ENCODE results near the gene CELF2. TPM values are rescaled to one million over a fixed set of nuclear protein-coding genes. Genes with fewer than 3 reads are reported as not detected.

Gene CELF2
- total RNA-seq, 1 donor from 2014 or later: 31.8 TPM

- Histone ChIP-seq H3K4me3 (ENCODE audit: low read length in 3 of 3) (no peak overlapping the region), H3K9ac (ENCODE audit: low read depth in 1 of 3, low read length in 3 of 3) (no peak overlapping the region), H3K27me3 (ENCODE audit: control insufficient read depth in 3 of 3, insufficient read depth in 3 of 3, low read length in 3 of 3) (no peaks in the 10 kb centered on the region), H3K36me3 (ENCODE audit: control insufficient read depth in 3 of 3, insufficient read depth in 3 of 3, low read length in 3 of 3) (no peaks in the 10 kb centered on the region), H3K4me1 (ENCODE audit: control insufficient read depth in 3 of 3, insufficient read depth in 3 of 3, low read length in 3 of 3) (peaks cover 0 to 14% (median 3%) of the 10 kb centered on the region in 3 donors), H3K27ac (ENCODE audit: low read depth, low read length) (no peak overlapping the region), H3K9me3 (ENCODE audit: control insufficient read depth in 3 of 3, low read length in 3 of 3) (no peaks in the 10 kb centered on the region)
Observed at GRCh38 chr10:11087372-11087771, 69.7 kb downstream of the CELF2 start.

GRCh38 chr10:11088709-11089108 is 71.0 kb downstream of the CELF2 start:
- Histone ChIP-seq H3K9ac (ENCODE audit: low read depth in 1 of 3, low read length in 3 of 3) (no peak overlapping the region), H3K4me3 (ENCODE audit: low read length in 3 of 3) (no peak overlapping the region), H3K27me3 (ENCODE audit: control insufficient read depth in 3 of 3, insufficient read depth in 3 of 3, low read length in 3 of 3) (no peaks in the 10 kb centered on the region), H3K4me1 (ENCODE audit: control insufficient read depth in 3 of 3, insufficient read depth in 3 of 3, low read length in 3 of 3) (peaks cover 0 to 10% (median 0%) of the 10 kb centered on the region in 3 donors), H3K9me3 (ENCODE audit: control insufficient read depth in 3 of 3, low read length in 3 of 3) (no peaks in the 10 kb centered on the region), H3K27ac (ENCODE audit: low read depth, low read length) (no peak overlapping the region), H3K36me3 (ENCODE audit: control insufficient read depth in 3 of 3, insufficient read depth in 3 of 3, low read length in 3 of 3) (no peaks in the 10 kb centered on the region)

DNA sequence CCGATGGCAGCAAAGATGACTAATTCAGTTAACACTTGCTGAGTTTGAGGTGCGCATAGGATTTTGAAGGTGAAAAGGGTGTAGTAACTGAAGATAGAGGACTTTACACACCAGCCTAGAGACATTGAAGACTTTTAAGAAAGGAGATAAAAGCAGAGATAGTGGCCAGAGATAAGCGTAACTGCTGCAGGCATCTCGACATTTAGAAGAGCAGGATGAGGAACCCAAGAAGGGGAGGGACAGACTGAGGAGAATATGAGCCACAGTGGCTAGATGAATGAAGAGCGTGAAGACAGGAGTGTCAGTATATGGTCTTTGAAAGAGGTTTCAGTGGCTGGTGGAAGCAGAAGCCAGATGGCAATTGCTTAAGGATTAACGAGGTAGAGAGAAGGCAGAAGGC is 71.6 kb downstream of the CELF2 start:
- Histone ChIP-seq H3K27ac (ENCODE audit: low read depth, low read length) (no peak overlapping the region), H3K4me1 (ENCODE audit: control insufficient read depth in 3 of 3, insufficient read depth in 3 of 3, low read length in 3 of 3) (peaks cover 0 to 10% (median 0%) of the 10 kb centered on the region in 3 donors)

GRCh38 chr10:11091517-11092102 is 73.9 kb downstream of the CELF2 start:
- no peaks in the 10 kb centered on the region for H3K36me3 ChIP-seq (ENCODE audit: control insufficient read depth in 3 of 3, insufficient read depth in 3 of 3, low read length in 3 of 3)
- no peak overlapping the region for H3K27ac ChIP-seq (ENCODE audit: low read depth, low read length)
- no peaks in the 10 kb centered on the region for H3K27me3 ChIP-seq (ENCODE audit: control insufficient read depth in 3 of 3, insufficient read depth in 3 of 3, low read length in 3 of 3)
- peaks cover 0 to 5% (median 0%) of the 10 kb centered on the region in 3 donors for H3K4me1 ChIP-seq (ENCODE audit: control insufficient read depth in 3 of 3, insufficient read depth in 3 of 3, low read length in 3 of 3)
- H3K4me3 ChIP-seq (ENCODE audit: low read length in 3 of 3): no peak overlapping the region
- no peak overlapping the region for H3K9ac ChIP-seq (ENCODE audit: low read depth in 1 of 3, low read length in 3 of 3)
- no peaks in the 10 kb centered on the region for H3K9me3 ChIP-seq (ENCODE audit: control insufficient read depth in 3 of 3, low read length in 3 of 3)

More for the DNA sequence above, 71.6 kb downstream of the CELF2 start:
- Histone ChIP-seq H3K36me3 (ENCODE audit: control insufficient read depth in 3 of 3, insufficient read depth in 3 of 3, low read length in 3 of 3) (no peaks in the 10 kb centered on the region), H3K27me3 (ENCODE audit: control insufficient read depth in 3 of 3, insufficient read depth in 3 of 3, low read length in 3 of 3) (no peaks in the 10 kb centered on the region), H3K9me3 (ENCODE audit: control insufficient read depth in 3 of 3, low read length in 3 of 3) (no peaks in the 10 kb centered on the region), H3K4me3 (ENCODE audit: low read length in 3 of 3) (no peak overlapping the region), H3K9ac (ENCODE audit: low read depth in 1 of 3, low read length in 3 of 3) (no peak overlapping the region)

DNA sequence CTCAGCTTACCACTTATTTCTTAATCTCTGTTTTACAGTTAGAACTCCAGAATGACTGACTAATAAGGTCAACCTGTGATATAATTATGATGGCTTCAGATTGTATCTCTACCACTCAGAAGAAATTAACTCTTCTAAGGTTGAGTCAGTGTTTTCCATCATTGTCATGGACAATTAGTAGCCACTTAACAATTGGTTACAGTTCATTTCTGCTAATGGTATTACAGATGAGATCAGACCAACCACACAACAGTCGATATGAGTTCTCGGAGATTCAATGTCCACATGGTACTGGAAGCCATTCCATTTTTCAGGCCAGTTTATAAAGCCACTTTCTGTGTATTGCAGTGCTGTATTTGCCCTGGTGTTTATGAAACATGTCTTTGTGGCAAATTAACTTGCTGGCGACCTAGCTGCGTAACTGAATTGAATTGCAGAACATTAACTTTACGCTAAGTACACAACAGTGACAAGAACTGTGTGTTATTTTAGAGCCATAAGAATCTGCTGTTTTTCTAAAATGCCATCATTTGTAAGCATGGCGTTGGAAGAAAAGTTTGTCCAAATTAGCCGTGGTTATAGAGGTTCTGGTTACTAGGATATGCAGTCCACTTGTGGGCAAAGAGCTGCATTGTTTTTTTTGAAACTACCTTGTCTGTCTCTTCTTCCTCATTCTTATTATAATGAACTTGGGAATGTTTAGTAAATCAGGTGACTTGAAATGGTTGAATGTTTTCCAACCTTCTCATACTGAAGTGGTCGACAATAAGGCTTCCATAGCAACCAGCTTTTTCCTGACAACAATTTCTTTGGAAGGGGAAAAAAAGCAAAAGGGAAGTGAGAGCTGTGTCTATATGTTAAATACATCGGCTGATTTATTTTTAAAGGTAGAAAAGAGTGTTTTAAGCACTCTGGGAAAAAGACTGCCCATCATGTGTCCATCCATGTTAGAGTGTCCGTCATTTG is 76.4 kb downstream of the CELF2 start:
- Histone ChIP-seq H3K4me1 (ENCODE audit: control insufficient read depth in 3 of 3, insufficient read depth in 3 of 3, low read length in 3 of 3) (peaks cover 9 to 17% (median 12%) of the 10 kb centered on the region in 3 donors), H3K36me3 (ENCODE audit: control insufficient read depth in 3 of 3, insufficient read depth in 3 of 3, low read length in 3 of 3) (no peaks in the 10 kb centered on the region), H3K27me3 (ENCODE audit: control insufficient read depth in 3 of 3, insufficient read depth in 3 of 3, low read length in 3 of 3) (no peaks in the 10 kb centered on the region), H3K9me3 (ENCODE audit: control insufficient read depth in 3 of 3, low read length in 3 of 3) (no peaks in the 10 kb centered on the region), H3K27ac (ENCODE audit: low read depth, low read length) (no peak overlapping the region), H3K9ac (ENCODE audit: low read depth in 1 of 3, low read length in 3 of 3) (no peak overlapping the region), H3K4me3 (ENCODE audit: low read length in 3 of 3) (no peak overlapping the region)

DNA sequence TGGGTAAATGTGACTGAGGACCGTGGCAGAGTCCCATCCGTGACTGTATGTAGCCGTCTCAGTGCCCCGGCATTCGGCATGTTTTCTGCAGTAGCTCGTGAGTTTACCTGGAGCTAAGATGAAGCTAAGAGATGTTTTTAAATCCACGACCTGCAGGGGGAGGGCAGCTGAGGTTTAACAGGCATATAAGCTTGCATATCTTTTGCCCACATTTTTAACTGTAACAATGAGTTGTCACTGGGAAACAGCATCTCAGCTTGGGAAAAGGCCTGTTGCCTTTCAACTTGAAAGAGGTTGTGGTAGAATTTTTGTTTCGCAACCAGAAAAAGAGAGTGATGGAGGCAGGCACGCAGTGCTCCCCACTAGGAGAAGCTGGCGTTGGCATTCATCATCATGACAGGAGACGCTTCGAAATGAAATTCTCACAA is 77.7 kb downstream of the CELF2 start:
- H3K9me3 ChIP-seq (ENCODE audit: control insufficient read depth in 3 of 3, low read length in 3 of 3): no peaks in the 10 kb centered on the region
- H3K27me3 ChIP-seq (ENCODE audit: control insufficient read depth in 3 of 3, insufficient read depth in 3 of 3, low read length in 3 of 3): no peaks in the 10 kb centered on the region
- no peak overlapping the region for H3K4me3 ChIP-seq (ENCODE audit: low read length in 3 of 3)
- H3K27ac ChIP-seq (ENCODE audit: low read depth, low read length): no peak overlapping the region
- peaks cover 9 to 17% (median 12%) of the 10 kb centered on the region in 3 donors for H3K4me1 ChIP-seq (ENCODE audit: control insufficient read depth in 3 of 3, insufficient read depth in 3 of 3, low read length in 3 of 3)
- no peaks in the 10 kb centered on the region for H3K36me3 ChIP-seq (ENCODE audit: control insufficient read depth in 3 of 3, insufficient read depth in 3 of 3, low read length in 3 of 3)
- no peak overlapping the region for H3K9ac ChIP-seq (ENCODE audit: low read depth in 1 of 3, low read length in 3 of 3)

DNA sequence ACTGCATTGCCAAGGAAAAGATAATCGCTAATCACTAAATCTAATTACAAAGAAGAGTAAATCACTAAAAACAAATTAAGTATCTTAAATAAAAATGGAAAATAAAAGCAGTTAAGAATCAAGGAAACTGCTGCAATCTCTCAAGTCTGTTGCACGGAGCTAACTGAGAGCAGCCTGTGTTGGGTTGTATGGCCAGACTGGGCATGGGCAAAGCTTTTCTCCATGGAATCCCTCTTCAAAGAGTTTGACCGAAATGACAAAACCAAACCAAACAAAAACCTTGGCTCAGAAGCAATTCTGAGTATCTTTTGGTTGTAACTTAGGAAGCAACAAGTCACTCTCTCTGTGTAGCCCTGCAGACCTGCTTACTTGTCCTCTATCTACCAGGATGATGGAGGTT is 78.8 kb downstream of the CELF2 start:
- Histone ChIP-seq H3K4me1 (ENCODE audit: control insufficient read depth in 3 of 3, insufficient read depth in 3 of 3, low read length in 3 of 3) (peaks cover 9 to 17% (median 12%) of the 10 kb centered on the region in 3 donors), H3K4me3 (ENCODE audit: low read length in 3 of 3) (no peak overlapping the region), H3K27ac (ENCODE audit: low read depth, low read length) (no peak overlapping the region), H3K36me3 (ENCODE audit: control insufficient read depth in 3 of 3, insufficient read depth in 3 of 3, low read length in 3 of 3) (no peaks in the 10 kb centered on the region), H3K9me3 (ENCODE audit: control insufficient read depth in 3 of 3, low read length in 3 of 3) (no peaks in the 10 kb centered on the region), H3K27me3 (ENCODE audit: control insufficient read depth in 3 of 3, insufficient read depth in 3 of 3, low read length in 3 of 3) (no peaks in the 10 kb centered on the region), H3K9ac (ENCODE audit: low read depth in 1 of 3, low read length in 3 of 3) (no peak overlapping the region)

DNA sequence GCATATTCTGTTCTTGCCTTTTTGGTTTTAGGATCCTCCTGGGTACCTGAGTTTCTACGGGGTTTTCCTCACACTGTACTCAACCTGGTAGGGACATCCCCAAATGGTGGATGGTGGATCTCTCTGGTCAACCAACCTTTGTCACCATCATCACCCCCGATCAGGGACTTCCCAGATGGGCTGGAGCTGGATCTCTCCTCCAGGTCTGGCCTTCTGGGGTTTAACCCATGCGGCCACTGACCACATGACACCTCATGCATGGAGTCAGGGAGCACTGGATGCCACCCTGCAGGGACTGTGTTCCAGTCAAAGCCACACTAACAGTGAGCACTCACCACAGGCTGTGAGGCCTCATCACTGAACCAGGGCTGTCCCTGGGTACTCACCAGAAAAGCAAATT is 80.0 kb downstream of the CELF2 start:
- Histone ChIP-seq H3K36me3 (ENCODE audit: control insufficient read depth in 3 of 3, insufficient read depth in 3 of 3, low read length in 3 of 3) (no peaks in the 10 kb centered on the region), H3K9me3 (ENCODE audit: control insufficient read depth in 3 of 3, low read length in 3 of 3) (no peaks in the 10 kb centered on the region), H3K4me1 (ENCODE audit: control insufficient read depth in 3 of 3, insufficient read depth in 3 of 3, low read length in 3 of 3) (peaks cover 9 to 17% (median 12%) of the 10 kb centered on the region in 3 donors), H3K27ac (ENCODE audit: low read depth, low read length) (no peak overlapping the region), H3K4me3 (ENCODE audit: low read length in 3 of 3) (no peak overlapping the region), H3K27me3 (ENCODE audit: control insufficient read depth in 3 of 3, insufficient read depth in 3 of 3, low read length in 3 of 3) (no peaks in the 10 kb centered on the region), H3K9ac (ENCODE audit: low read depth in 1 of 3, low read length in 3 of 3) (no peak overlapping the region)

GRCh38 chr10:11098666-11099065 is 81.0 kb downstream of the CELF2 start:
- H3K27me3 ChIP-seq (ENCODE audit: control insufficient read depth in 3 of 3, insufficient read depth in 3 of 3, low read length in 3 of 3): no peaks in the 10 kb centered on the region
- H3K27ac ChIP-seq (ENCODE audit: low read depth, low read length): no peak overlapping the region
- no peak overlapping the region for H3K4me3 ChIP-seq (ENCODE audit: low read length in 3 of 3)
- H3K9ac ChIP-seq (ENCODE audit: low read depth in 1 of 3, low read length in 3 of 3): no peak overlapping the region
- H3K36me3 ChIP-seq (ENCODE audit: control insufficient read depth in 3 of 3, insufficient read depth in 3 of 3, low read length in 3 of 3): no peaks in the 10 kb centered on the region
- peaks cover 9 to 17% (median 12%) of the 10 kb centered on the region in 3 donors for H3K4me1 ChIP-seq (ENCODE audit: control insufficient read depth in 3 of 3, insufficient read depth in 3 of 3, low read length in 3 of 3)
- H3K9me3 ChIP-seq (ENCODE audit: control insufficient read depth in 3 of 3, low read length in 3 of 3): no peaks in the 10 kb centered on the region
